ENCODE results near the gene SUSD1. TPM values are rescaled to one million over a fixed set of nuclear protein-coding genes. Genes with fewer than 3 reads are reported as not detected.

Gene SUSD1
- total RNA-seq, 1 donor from 2014 or later = 16.6 TPM

DNA sequence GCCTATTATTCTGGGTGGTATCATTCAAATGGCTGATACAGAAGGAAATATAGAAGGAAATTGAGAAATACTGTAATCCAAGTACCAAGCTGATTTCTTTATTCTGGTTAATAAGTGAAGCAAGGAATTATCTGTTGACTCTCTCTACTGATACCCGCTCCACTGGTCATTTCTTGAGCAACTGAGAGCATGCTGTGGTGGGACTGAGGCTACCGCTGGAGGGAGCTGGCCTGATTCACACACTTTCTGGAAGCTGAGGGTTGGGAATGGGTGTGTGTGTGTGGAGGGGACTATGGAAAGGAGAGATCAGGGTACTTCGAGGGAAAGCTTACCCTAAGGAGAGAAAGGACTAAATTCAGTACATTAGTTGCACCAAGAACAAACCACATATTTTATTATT, 174.4 kb downstream of the SUSD1 start:
- Histone ChIP-seq H3K4me1 (ENCODE audit: insufficient read depth, low read length) (no peaks in the 10 kb centered on the region), H3K9ac (ENCODE audit: low read length) (no peak overlapping the region), H3K36me3 (ENCODE audit: insufficient read depth, low read length) (no peaks in the 10 kb centered on the region), H3K4me3 (ENCODE audit: insufficient read depth, low read depth, low read length) (no peak overlapping the region), H3K79me2 (ENCODE audit: insufficient read depth, low read length) (no peaks in the 10 kb centered on the region), H3K27me3 (ENCODE audit: insufficient read depth, low read length) (no peaks in the 10 kb centered on the region), H3K9me3 (ENCODE audit: insufficient read depth, low read depth, low read length) (no peaks in the 10 kb centered on the region), H3K4me2 (ENCODE audit: low read length) (no peak overlapping the region), H3K27ac (ENCODE audit: low read depth, low read length) (no peak overlapping the region), H4K20me1 (ENCODE audit: insufficient read depth, low read length) (no peaks in the 10 kb centered on the region), H2AFZ (ENCODE audit: low read depth, low read length) (no peak overlapping the region)
- Mint-ChIP-seq H3K27ac (ENCODE audit: unreplicated experiment) (no peak overlapping the region), H3K9me3 (ENCODE audit: unreplicated experiment) (no peaks in the 10 kb centered on the region), H3K4me1 (ENCODE audit: low read depth, unreplicated experiment) (no peaks in the 10 kb centered on the region), H3K36me3 (ENCODE audit: low read depth, unreplicated experiment) (no peaks in the 10 kb centered on the region), H3K4me3 (ENCODE audit: unreplicated experiment) (no peak overlapping the region), H3K27me3 (ENCODE audit: low read depth, unreplicated experiment) (peaks cover 1% of the 10 kb centered on the region)
- TF ChIP-seq, protein P1, sequence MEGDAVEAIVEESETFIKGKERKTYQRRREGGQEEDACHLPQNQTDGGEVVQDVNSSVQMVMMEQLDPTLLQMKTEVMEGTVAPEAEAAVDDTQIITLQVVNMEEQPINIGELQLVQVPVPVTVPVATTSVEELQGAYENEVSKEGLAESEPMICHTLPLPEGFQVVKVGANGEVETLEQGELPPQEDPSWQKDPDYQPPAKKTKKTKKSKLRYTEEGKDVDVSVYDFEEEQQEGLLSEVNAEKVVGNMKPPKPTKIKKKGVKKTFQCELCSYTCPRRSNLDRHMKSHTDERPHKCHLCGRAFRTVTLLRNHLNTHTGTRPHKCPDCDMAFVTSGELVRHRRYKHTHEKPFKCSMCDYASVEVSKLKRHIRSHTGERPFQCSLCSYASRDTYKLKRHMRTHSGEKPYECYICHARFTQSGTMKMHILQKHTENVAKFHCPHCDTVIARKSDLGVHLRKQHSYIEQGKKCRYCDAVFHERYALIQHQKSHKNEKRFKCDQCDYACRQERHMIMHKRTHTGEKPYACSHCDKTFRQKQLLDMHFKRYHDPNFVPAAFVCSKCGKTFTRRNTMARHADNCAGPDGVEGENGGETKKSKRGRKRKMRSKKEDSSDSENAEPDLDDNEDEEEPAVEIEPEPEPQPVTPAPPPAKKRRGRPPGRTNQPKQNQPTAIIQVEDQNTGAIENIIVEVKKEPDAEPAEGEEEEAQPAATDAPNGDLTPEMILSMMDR (IDR thresholded peaks at IDR 0.05; ENCODE audit: insufficient read depth, low read depth, low read length) = no peak
- no peak for TF ChIP-seq EZH2 (IDR thresholded peaks at IDR 0.05; ENCODE audit: insufficient read depth, low read length)
- DNase-seq (ENCODE audit: low read depth) (no peak), FAIRE-seq (no peak)

DNA sequence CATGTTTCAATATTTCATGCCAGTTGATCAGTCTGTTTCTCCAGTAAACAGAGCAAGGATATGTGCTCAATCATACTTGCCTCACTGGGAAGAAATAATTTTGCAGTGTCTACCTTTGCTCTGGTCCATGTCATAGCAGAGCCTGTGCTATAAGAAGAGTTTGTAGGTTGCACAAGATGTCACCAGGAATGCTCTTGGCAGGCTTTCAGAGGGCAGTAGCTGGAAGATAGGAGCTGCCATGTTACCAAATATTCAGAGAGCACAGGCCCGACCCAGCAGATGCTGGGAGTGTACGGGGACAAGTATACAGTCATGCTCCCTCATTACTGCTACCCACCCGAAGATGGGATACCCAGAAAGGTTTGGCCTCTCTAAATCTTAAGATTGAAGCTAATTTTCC, 175.8 kb downstream of the SUSD1 start:
- Histone ChIP-seq H3K9ac (ENCODE audit: low read length) (no peak overlapping the region), H3K27ac (ENCODE audit: low read depth, low read length) (no peak overlapping the region), H3K4me2 (ENCODE audit: low read length) (no peak overlapping the region), H3K27me3 (ENCODE audit: insufficient read depth, low read length) (no peaks in the 10 kb centered on the region), H4K20me1 (ENCODE audit: insufficient read depth, low read length) (no peaks in the 10 kb centered on the region), H3K79me2 (ENCODE audit: insufficient read depth, low read length) (no peaks in the 10 kb centered on the region), H3K4me1 (ENCODE audit: insufficient read depth, low read length) (no peaks in the 10 kb centered on the region), H3K4me3 (ENCODE audit: insufficient read depth, low read depth, low read length) (no peak overlapping the region), H2AFZ (ENCODE audit: low read depth, low read length) (no peak overlapping the region), H3K9me3 (ENCODE audit: insufficient read depth, low read depth, low read length) (no peaks in the 10 kb centered on the region), H3K36me3 (ENCODE audit: insufficient read depth, low read length) (no peaks in the 10 kb centered on the region)
- TF ChIP-seq, protein P1 (IDR thresholded peaks at IDR 0.05; ENCODE audit: insufficient read depth, low read depth, low read length) = no peak
- no peak for TF ChIP-seq EZH2 (IDR thresholded peaks at IDR 0.05; ENCODE audit: insufficient read depth, low read length)
- Mint-ChIP-seq H3K4me1 (ENCODE audit: low read depth, unreplicated experiment) (peaks cover 7% of the 10 kb centered on the region), H3K9me3 (ENCODE audit: unreplicated experiment) (no peaks in the 10 kb centered on the region), H3K4me3 (ENCODE audit: unreplicated experiment) (no peak overlapping the region), H3K27me3 (ENCODE audit: low read depth, unreplicated experiment) (peaks cover 1% of the 10 kb centered on the region), H3K27ac (ENCODE audit: unreplicated experiment) (no peak overlapping the region), H3K36me3 (ENCODE audit: low read depth, unreplicated experiment) (no peaks in the 10 kb centered on the region)
- no peak for DNase-seq (ENCODE audit: low read depth)
- no peak for FAIRE-seq

DNA sequence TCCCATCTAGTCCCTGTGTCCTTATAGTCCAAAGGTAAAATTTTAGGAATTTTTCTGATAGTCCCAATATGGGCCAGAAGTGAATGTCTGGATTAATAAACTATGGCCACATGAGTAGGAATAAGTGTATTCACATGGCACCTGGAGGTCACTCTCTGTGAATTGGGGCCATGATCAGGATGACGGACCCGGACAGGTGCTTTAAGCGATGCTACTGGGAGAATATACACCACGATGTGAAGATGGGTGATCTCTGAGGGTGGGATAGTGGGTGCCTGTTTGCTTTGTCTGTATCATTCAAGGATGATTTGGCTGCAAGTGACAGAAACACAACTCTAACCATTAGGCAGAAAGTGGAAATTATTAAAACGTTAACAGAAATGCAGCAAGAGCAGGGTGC, 177.3 kb downstream of the SUSD1 start:
- TF ChIP-seq EZH2 (IDR thresholded peaks at IDR 0.05; ENCODE audit: insufficient read depth, low read length) = no peak
- TF ChIP-seq, protein P1 (IDR thresholded peaks at IDR 0.05; ENCODE audit: insufficient read depth, low read depth, low read length) = no peak
- Histone ChIP-seq H3K79me2 (ENCODE audit: insufficient read depth, low read length) (no peaks in the 10 kb centered on the region), H3K27me3 (ENCODE audit: insufficient read depth, low read length) (no peaks in the 10 kb centered on the region), H3K4me2 (ENCODE audit: low read length) (no peak overlapping the region), H3K9ac (ENCODE audit: low read length) (no peak overlapping the region), H4K20me1 (ENCODE audit: insufficient read depth, low read length) (no peaks in the 10 kb centered on the region), H3K4me1 (ENCODE audit: insufficient read depth, low read length) (no peaks in the 10 kb centered on the region), H3K27ac (ENCODE audit: low read depth, low read length) (no peak overlapping the region), H3K9me3 (ENCODE audit: insufficient read depth, low read depth, low read length) (no peaks in the 10 kb centered on the region), H2AFZ (ENCODE audit: low read depth, low read length) (no peak overlapping the region), H3K36me3 (ENCODE audit: insufficient read depth, low read length) (no peaks in the 10 kb centered on the region), H3K4me3 (ENCODE audit: insufficient read depth, low read depth, low read length) (no peak overlapping the region)
- H3K9me3 Mint-ChIP-seq (ENCODE audit: unreplicated experiment) = no peaks in the 10 kb centered on the region
- no peak for FAIRE-seq
- no peak overlapping the region for H3K4me3 Mint-ChIP-seq (ENCODE audit: unreplicated experiment)
- no peak overlapping the region for H3K27ac Mint-ChIP-seq (ENCODE audit: unreplicated experiment)
- H3K4me1 Mint-ChIP-seq (ENCODE audit: low read depth, unreplicated experiment) = peaks cover 14% of the 10 kb centered on the region
- peaks cover 1% of the 10 kb centered on the region for H3K27me3 Mint-ChIP-seq (ENCODE audit: low read depth, unreplicated experiment)
- H3K36me3 Mint-ChIP-seq (ENCODE audit: low read depth, unreplicated experiment) = no peaks in the 10 kb centered on the region
- no peak for DNase-seq (ENCODE audit: low read depth)
